ENCODE data around the gene PDPN.

Gene PDPN

GRCh38 chr1:13593511-13594131, 10.0 kb downstream of the PDPN start:
- no peaks in the 10 kb centered on the region for H3K9me3 ChIP-seq (ENCODE audit: control extremely low read depth in 1 of 5, control insufficient read depth in 4 of 5, insufficient read depth in 2 of 5, low read depth in 1 of 5, low read length in 4 of 5)
- peaks cover 0 to 51% (median 13%) of the 10 kb centered on the region in 5 experiments for H3K27me3 ChIP-seq (replicated peaks in 2 of 5; ENCODE audit: control insufficient read depth in 4 of 5, insufficient read depth in 5 of 5, low read length in 4 of 5)
- H3K36me3 ChIP-seq (ENCODE audit: control insufficient read depth in 4 of 4, insufficient read depth in 4 of 4, low read length in 3 of 4) = no peaks in the 10 kb centered on the region
- CTCF ChIA-PET = no interaction called here
- POLR2A ChIA-PET = no interaction called here
- 42% methylated on average over 10 of the region's 10 CpGs for WGBS (ENCODE audit: insufficient coverage)
- H3K4me3 ChIP-seq (ENCODE audit: control insufficient read depth in 1 of 7, extremely low read depth in 1 of 7, insufficient read depth in 4 of 7, low read depth in 2 of 7, low read length in 6 of 7) = no peak overlapping the region
- no peak overlapping the region for H3K27ac ChIP-seq (ENCODE audit: insufficient read depth in 1 of 2, low read depth in 1 of 2, low read length in 2 of 2, poor library complexity in 1 of 2, severe bottlenecking in 2 of 2)
- no peak for DNase-seq
- no peaks in the 10 kb centered on the region for H3K4me1 ChIP-seq (ENCODE audit: control extremely low read depth in 1 of 4, control insufficient read depth in 4 of 4, insufficient read depth in 4 of 4, low read length in 3 of 4)

DNA sequence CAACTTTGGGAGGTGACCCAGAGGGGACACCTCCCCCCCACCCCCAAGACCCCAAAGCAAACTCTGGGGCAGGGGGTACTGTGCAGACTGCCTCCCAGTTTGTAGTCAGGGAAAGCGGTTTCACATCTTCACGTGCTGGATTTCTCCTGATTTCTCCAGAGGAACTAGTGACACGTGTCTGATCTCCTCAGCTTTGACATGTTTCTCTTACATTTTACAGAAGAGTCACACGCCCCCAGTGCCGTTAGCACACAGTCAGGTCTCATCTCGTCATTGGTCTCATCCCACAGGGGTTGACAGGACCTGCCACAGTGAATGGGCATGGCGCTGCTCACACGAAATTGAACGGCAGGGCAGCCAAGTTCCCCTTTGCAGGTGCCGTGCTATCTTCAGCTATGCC, 11.8 kb downstream of the PDPN start:
- Histone ChIP-seq H3K36me3 (ENCODE audit: control insufficient read depth in 4 of 4, insufficient read depth in 4 of 4, low read length in 3 of 4) (no peaks in the 10 kb centered on the region), H3K27ac (ENCODE audit: insufficient read depth in 1 of 2, low read depth in 1 of 2, low read length in 2 of 2, poor library complexity in 1 of 2, severe bottlenecking in 2 of 2) (no peak overlapping the region), H3K27me3 (replicated peaks in 2 of 5; ENCODE audit: control insufficient read depth in 4 of 5, insufficient read depth in 5 of 5, low read length in 4 of 5) (peaks cover 0 to 45% (median 5%) of the 10 kb centered on the region in 5 experiments), H3K4me1 (ENCODE audit: control extremely low read depth in 1 of 4, control insufficient read depth in 4 of 4, insufficient read depth in 4 of 4, low read length in 3 of 4) (no peaks in the 10 kb centered on the region), H3K9me3 (ENCODE audit: control extremely low read depth in 1 of 5, control insufficient read depth in 4 of 5, insufficient read depth in 2 of 5, low read depth in 1 of 5, low read length in 4 of 5) (no peaks in the 10 kb centered on the region), H3K4me3 (ENCODE audit: control insufficient read depth in 1 of 7, extremely low read depth in 1 of 7, insufficient read depth in 4 of 7, low read depth in 2 of 7, low read length in 6 of 7) (no peak overlapping the region)
- ChIA-PET POLR2A (no interaction called here), CTCF (no interaction called here)
- no peak for DNase-seq
- 90% methylated on average over 10 of the region's 10 CpGs for WGBS (ENCODE audit: insufficient coverage)

GRCh38 chr1:13597166-13597565, 13.5 kb downstream of the PDPN start:
- no peaks in the 10 kb centered on the region for H3K4me1 ChIP-seq (ENCODE audit: control extremely low read depth in 1 of 4, control insufficient read depth in 4 of 4, insufficient read depth in 4 of 4, low read length in 3 of 4)
- ChIA-PET POLR2A (no interaction called here), CTCF (no interaction called here)
- peaks cover 0 to 42% (median 5%) of the 10 kb centered on the region in 5 experiments for H3K27me3 ChIP-seq (replicated peaks in 2 of 5; ENCODE audit: control insufficient read depth in 4 of 5, insufficient read depth in 5 of 5, low read length in 4 of 5)
- no peak overlapping the region for H3K27ac ChIP-seq (ENCODE audit: insufficient read depth in 1 of 2, low read depth in 1 of 2, low read length in 2 of 2, poor library complexity in 1 of 2, severe bottlenecking in 2 of 2)
- H3K4me3 ChIP-seq (ENCODE audit: control insufficient read depth in 1 of 7, extremely low read depth in 1 of 7, insufficient read depth in 4 of 7, low read depth in 2 of 7, low read length in 6 of 7) = no peak overlapping the region
- WGBS (ENCODE audit: insufficient coverage) = 66% methylated on average over 6 of the region's 7 CpGs
- H3K9me3 ChIP-seq (ENCODE audit: control extremely low read depth in 1 of 5, control insufficient read depth in 4 of 5, insufficient read depth in 2 of 5, low read depth in 1 of 5, low read length in 4 of 5) = no peaks in the 10 kb centered on the region
- H3K36me3 ChIP-seq (ENCODE audit: control insufficient read depth in 4 of 4, insufficient read depth in 4 of 4, low read length in 3 of 4) = no peaks in the 10 kb centered on the region
- DNase-seq = no peak

GRCh38 chr1:13600762-13601453, 17.3 kb downstream of the PDPN start:
- Histone ChIP-seq H3K27me3 (replicated peaks in 2 of 5; ENCODE audit: control insufficient read depth in 4 of 5, insufficient read depth in 5 of 5, low read length in 4 of 5) (peaks cover 0 to 33% (median 0%) of the 10 kb centered on the region in 5 experiments), H3K4me3 (ENCODE audit: control insufficient read depth in 1 of 7, extremely low read depth in 1 of 7, insufficient read depth in 4 of 7, low read depth in 2 of 7, low read length in 6 of 7) (no peak overlapping the region), H3K27ac (ENCODE audit: insufficient read depth in 1 of 2, low read depth in 1 of 2, low read length in 2 of 2, poor library complexity in 1 of 2, severe bottlenecking in 2 of 2) (no peak overlapping the region), H3K4me1 (ENCODE audit: control extremely low read depth in 1 of 4, control insufficient read depth in 4 of 4, insufficient read depth in 4 of 4, low read length in 3 of 4) (no peaks in the 10 kb centered on the region), H3K36me3 (ENCODE audit: control insufficient read depth in 4 of 4, insufficient read depth in 4 of 4, low read length in 3 of 4) (no peaks in the 10 kb centered on the region), H3K9me3 (ENCODE audit: control extremely low read depth in 1 of 5, control insufficient read depth in 4 of 5, insufficient read depth in 2 of 5, low read depth in 1 of 5, low read length in 4 of 5) (no peaks in the 10 kb centered on the region)
- DNase-seq = no peak
- CTCF ChIA-PET = no interaction called here
- POLR2A ChIA-PET = no interaction called here
- WGBS (ENCODE audit: insufficient coverage) = 93% methylated on average over 3 of the region's 7 CpGs

DNA sequence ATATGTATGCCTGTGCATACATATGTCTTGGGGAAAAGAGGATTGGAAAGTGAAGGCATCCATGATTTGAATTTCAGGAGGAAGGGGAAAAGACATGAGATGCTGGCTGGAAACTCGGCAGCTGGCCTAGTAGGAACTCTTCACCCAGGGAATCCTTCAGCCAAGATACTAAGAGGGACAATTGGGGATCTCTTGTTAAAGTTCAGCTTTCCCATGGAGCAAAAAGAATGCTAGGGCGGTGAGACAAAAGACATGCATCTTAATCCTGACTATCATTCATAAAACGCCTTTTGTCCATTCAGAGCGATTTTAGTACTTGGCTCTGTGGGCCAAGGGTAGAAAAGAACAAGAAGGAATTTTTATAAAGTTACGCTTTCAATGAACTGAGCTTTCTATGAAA, 20.5 kb downstream of the PDPN start:
- no peak for DNase-seq
- H3K4me1 ChIP-seq (ENCODE audit: control extremely low read depth in 1 of 4, control insufficient read depth in 4 of 4, insufficient read depth in 4 of 4, low read length in 3 of 4) = no peaks in the 10 kb centered on the region
- peaks cover 0 to 16% (median under 1%) of the 10 kb centered on the region in 5 experiments for H3K27me3 ChIP-seq (replicated peaks in 2 of 5; ENCODE audit: control insufficient read depth in 4 of 5, insufficient read depth in 5 of 5, low read length in 4 of 5)
- WGBS (ENCODE audit: insufficient coverage) = 100% methylated on average over 2 of the region's 5 CpGs
- no peaks in the 10 kb centered on the region for H3K36me3 ChIP-seq (ENCODE audit: control insufficient read depth in 4 of 4, insufficient read depth in 4 of 4, low read length in 3 of 4)
- ChIA-PET CTCF (no interaction called here), POLR2A (no interaction called here)
- no peaks in the 10 kb centered on the region for H3K9me3 ChIP-seq (ENCODE audit: control extremely low read depth in 1 of 5, control insufficient read depth in 4 of 5, insufficient read depth in 2 of 5, low read depth in 1 of 5, low read length in 4 of 5)
- H3K4me3 ChIP-seq (ENCODE audit: control insufficient read depth in 1 of 7, extremely low read depth in 1 of 7, insufficient read depth in 4 of 7, low read depth in 2 of 7, low read length in 6 of 7) = no peak overlapping the region
- H3K27ac ChIP-seq (ENCODE audit: insufficient read depth in 1 of 2, low read depth in 1 of 2, low read length in 2 of 2, poor library complexity in 1 of 2, severe bottlenecking in 2 of 2) = no peak overlapping the region

DNA sequence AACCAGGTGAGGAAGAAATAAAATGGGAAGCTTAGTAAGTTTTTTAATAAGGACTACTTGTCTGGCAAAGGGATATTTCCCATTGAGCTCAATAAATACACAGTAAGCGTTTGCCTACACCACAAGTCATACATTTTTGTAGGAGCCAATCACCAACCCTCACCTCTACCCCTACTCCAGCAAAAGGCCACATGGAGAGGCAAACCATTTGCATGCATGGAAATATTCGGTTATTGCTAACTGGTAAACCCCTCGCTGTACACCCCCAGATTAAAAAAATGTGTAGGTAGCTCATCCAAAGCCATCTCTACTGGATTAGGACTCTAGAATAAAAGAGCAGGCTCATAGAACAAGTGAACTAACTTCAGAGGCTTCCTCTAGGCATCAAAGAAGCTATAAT, 21.1 kb downstream of the PDPN start:
- 90% methylated on average over 2 of the region's 3 CpGs for WGBS (ENCODE audit: insufficient coverage)
- no peak overlapping the region for H3K27ac ChIP-seq (ENCODE audit: insufficient read depth in 1 of 2, low read depth in 1 of 2, low read length in 2 of 2, poor library complexity in 1 of 2, severe bottlenecking in 2 of 2)
- POLR2A ChIA-PET = no interaction called here
- H3K4me1 ChIP-seq (ENCODE audit: control extremely low read depth in 1 of 4, control insufficient read depth in 4 of 4, insufficient read depth in 4 of 4, low read length in 3 of 4) = no peaks in the 10 kb centered on the region
- CTCF ChIA-PET = no interaction called here
- no peak overlapping the region for H3K4me3 ChIP-seq (ENCODE audit: control insufficient read depth in 1 of 7, extremely low read depth in 1 of 7, insufficient read depth in 4 of 7, low read depth in 2 of 7, low read length in 6 of 7)
- H3K36me3 ChIP-seq (ENCODE audit: control insufficient read depth in 4 of 4, insufficient read depth in 4 of 4, low read length in 3 of 4) = no peaks in the 10 kb centered on the region
- H3K9me3 ChIP-seq (ENCODE audit: control extremely low read depth in 1 of 5, control insufficient read depth in 4 of 5, insufficient read depth in 2 of 5, low read depth in 1 of 5, low read length in 4 of 5) = no peaks in the 10 kb centered on the region
- no peak for DNase-seq
- H3K27me3 ChIP-seq (replicated peaks in 2 of 5; ENCODE audit: control insufficient read depth in 4 of 5, insufficient read depth in 5 of 5, low read length in 4 of 5) = peaks cover 0 to 16% (median 2%) of the 10 kb centered on the region in 5 experiments

GRCh38 chr1:13605159-13605558, 21.5 kb downstream of the PDPN start:
- Histone ChIP-seq H3K4me1 (ENCODE audit: control extremely low read depth in 1 of 4, control insufficient read depth in 4 of 4, insufficient read depth in 4 of 4, low read length in 3 of 4) (no peaks in the 10 kb centered on the region), H3K4me3 (ENCODE audit: control insufficient read depth in 1 of 7, extremely low read depth in 1 of 7, insufficient read depth in 4 of 7, low read depth in 2 of 7, low read length in 6 of 7) (no peak overlapping the region), H3K9me3 (ENCODE audit: control extremely low read depth in 1 of 5, control insufficient read depth in 4 of 5, insufficient read depth in 2 of 5, low read depth in 1 of 5, low read length in 4 of 5) (no peaks in the 10 kb centered on the region), H3K27me3 (replicated peaks in 2 of 5; ENCODE audit: control insufficient read depth in 4 of 5, insufficient read depth in 5 of 5, low read length in 4 of 5) (peaks cover 0 to 16% (median 2%) of the 10 kb centered on the region in 5 experiments), H3K36me3 (ENCODE audit: control insufficient read depth in 4 of 4, insufficient read depth in 4 of 4, low read length in 3 of 4) (no peaks in the 10 kb centered on the region), H3K27ac (ENCODE audit: insufficient read depth in 1 of 2, low read depth in 1 of 2, low read length in 2 of 2, poor library complexity in 1 of 2, severe bottlenecking in 2 of 2) (no peak overlapping the region)
- DNase-seq = no peak
- WGBS (ENCODE audit: insufficient coverage) = no CpG with 5 or more reads among the region's 1 CpG
- ChIA-PET POLR2A (no interaction called here), CTCF (no interaction called here)
